H1 (cell line): ENCODE measurements around the gene NDC80.

Source experiments
- CREB1 ChIP-seq: IDR thresholded peaks from 2 replicates; pipeline ENCODE4 v1.6.1; 2012; ENCODE audit warnings: inconsistent platforms
- CTCF ChIP-seq, 3 experiments: IDR thresholded peaks; 1 replicate in 2 of 3; 2 replicates in 1 of 3; pipeline versions ENCODE4 v1.5.1 to v1.6.1; 2011; ENCODE audit warnings: low read length in 3 of 3, mild to moderate bottlenecking in 3 of 3, inconsistent platforms in 2 of 3, low read depth in 1 of 3, moderate library complexity in 1 of 3; ENCODE audit not compliant: insufficient read depth in 1 of 3; ENCODE audit errors: control extremely low read depth in 1 of 3
- EGR1 ChIP-seq: IDR thresholded peaks from 2 replicates; pipeline ENCODE4 v1.6.1; 2011; ENCODE audit warnings: low read depth, low read length, borderline replicate concordance
- EP300 ChIP-seq, 2 experiments: IDR thresholded peaks; 1 replicate in 1 of 2; 2 replicates in 1 of 2; pipeline ENCODE4 v1.6.1; 2011 to 2012; ENCODE audit warnings: low read depth in 2 of 2, low read length in 2 of 2, mild to moderate bottlenecking in 2 of 2, borderline replicate concordance in 1 of 2, inconsistent platforms in 1 of 2, moderate library complexity in 1 of 2
- EZH2 ChIP-seq: fragments of 200-600 bp; sonication (generic); IDR thresholded peaks from 2 replicates; pipeline ENCODE4 v1.7.1; 2012; ENCODE audit warnings: low read depth, mild to moderate bottlenecking, moderate library complexity, low read length, inconsistent platforms; ENCODE audit not compliant: severe bottlenecking
- JUN ChIP-seq: IDR thresholded peaks from 2 replicates; pipeline ENCODE4 v1.6.1; 2011; ENCODE audit warnings: low read depth, mild to moderate bottlenecking, improper control_type of control experiment, low read length
- KDM5A ChIP-seq: fragments of 200-600 bp; IDR thresholded peaks from 2 replicates; pipeline ENCODE4 v1.7.1; 2012; ENCODE audit warnings: mild to moderate bottlenecking, low read length, inconsistent platforms, mixed read lengths
- POLR2A ChIP-seq, 2 experiments: IDR thresholded peaks; 1 replicate in 1 of 2; 2 replicates in 1 of 2; pipeline ENCODE4 v1.6.1; 2011; ENCODE audit warnings: low read depth in 2 of 2, low read length in 2 of 2, mild to moderate bottlenecking in 2 of 2; ENCODE audit errors: control extremely low read depth in 1 of 2
- RFX5 ChIP-seq: IDR thresholded peaks from 2 replicates; pipeline ENCODE4 v1.6.1; 2011; ENCODE audit warnings: low read depth, low read length, improper control_type of control experiment, borderline replicate concordance
- TAF1 ChIP-seq: IDR thresholded peaks from 2 replicates; pipeline ENCODE4 v1.6.1; 2011; ENCODE audit warnings: mild to moderate bottlenecking, low read depth, low read length
- TAF7 ChIP-seq: optimal IDR thresholded peaks from 2 replicates; pipeline ENCODE3; 2011; ENCODE audit warnings: low read depth, mild to moderate bottlenecking, inconsistent platforms, low read length, moderate library complexity, borderline replicate concordance
- YY1 ChIP-seq: IDR thresholded peaks from 2 replicates; pipeline ENCODE4 v1.6.1; 2011; ENCODE audit warnings: low read depth, mild to moderate bottlenecking, low read length

- TF ChIP-seq CTCF (IDR thresholded peaks at IDR 0.05; ENCODE audit: control extremely low read depth in 1 of 3, insufficient read depth in 1 of 3, low read depth in 1 of 3, low read length in 3 of 3) = no peak
- TF ChIP-seq TAF1 = no peak
- no peak for TF ChIP-seq EZH2
- no peak for TF ChIP-seq YY1
- no peak for TF ChIP-seq EP300 (IDR thresholded peaks at IDR 0.05; ENCODE audit: borderline replicate concordance in 1 of 2, low read depth in 2 of 2, low read length in 2 of 2)
- TF ChIP-seq POLR2A (IDR thresholded peaks at IDR 0.05; ENCODE audit: control extremely low read depth in 1 of 2, low read depth in 2 of 2, low read length in 2 of 2) = no peak
- TF ChIP-seq JUN = no peak
- TF ChIP-seq EGR1 = no peak
- TF ChIP-seq CREB1 = no peak
- TF ChIP-seq RFX5 = no peak
- TF ChIP-seq KDM5A = no peak
- TF ChIP-seq TAF7 = no peak
Measured at GRCh38 chr18:2568605-2569004, 2.8 kb upstream of the NDC80 start.
